Osteoblast (primary cell): ENCODE data around the gene SHB. TPM values are rescaled to one million over a fixed set of nuclear protein-coding genes. Genes with fewer than 3 reads are reported as not detected.

Experiments
- DNase-seq: peaks from one replicate; pipeline ENCODE4 v3.0.0; 2011; ENCODE audit warnings: low spot score, mixed read lengths; ENCODE audit not compliant: insufficient read length; ENCODE audit errors: missing footprints
- H2AFZ ChIP-seq: 2 replicates; pipeline ENCODE4 v1.6.0; 2011; ENCODE audit warnings: mild to moderate bottlenecking, low read length
- H3K27ac ChIP-seq: 2 replicates; pipeline ENCODE4 v1.5.1; 2011; ENCODE audit warnings: mild to moderate bottlenecking, low read depth, low read length, moderate library complexity
- H3K27me3 ChIP-seq: 2 replicates; pipeline ENCODE4 v1.6.0; 2012; ENCODE audit warnings: mild to moderate bottlenecking, control low read depth, inconsistent platforms, low read length, moderate library complexity; ENCODE audit not compliant: insufficient read depth
- H3K36me3 ChIP-seq: 2 replicates; pipeline ENCODE4 v1.5.1; 2011; ENCODE audit warnings: mild to moderate bottlenecking, low read length, control low read depth, moderate library complexity; ENCODE audit not compliant: insufficient read depth
- H3K4me1 ChIP-seq: 2 replicates; pipeline ENCODE4 v1.5.1; 2011; ENCODE audit warnings: mild to moderate bottlenecking, low read length, control low read depth, moderate library complexity; ENCODE audit not compliant: insufficient read depth
- H3K4me2 ChIP-seq: 2 replicates; pipeline ENCODE4 v1.6.0; 2011; ENCODE audit warnings: mild to moderate bottlenecking, low read length; ENCODE audit not compliant: insufficient read depth
- H3K4me3 ChIP-seq: fragments of 200-600 bp; sonication (generic); 3 replicates; pipeline ENCODE4 v1.5.1; 2012; ENCODE audit warnings: mild to moderate bottlenecking, low read length, inconsistent platforms; ENCODE audit not compliant: insufficient read depth
- H3K79me2 ChIP-seq: 2 replicates; pipeline ENCODE4 v1.6.0; 2012; ENCODE audit warnings: mild to moderate bottlenecking, low read length, control low read depth, inconsistent platforms; ENCODE audit not compliant: insufficient read depth
- H3K9me3 ChIP-seq: 2 replicates; pipeline ENCODE4 v1.5.1; 2011; ENCODE audit warnings: low read depth, low read length, control low read depth
- H4K20me1 ChIP-seq: 2 replicates; pipeline ENCODE4 v1.6.0; 2012; ENCODE audit warnings: mild to moderate bottlenecking, low read length, control low read depth; ENCODE audit not compliant: insufficient read depth
- total RNA-seq: library from RNA; depleted of rRNA; stranded (reverse); fragments of >200 nt; gene quantifications from 2 replicates; pipeline ENCODE4 v1.2.3, GENCODE V29; 2012
- TF ChIP-seq, protein P1 (sequence below): IDR thresholded peaks from 2 replicates; pipeline ENCODE4 v1.5.1; 2011; ENCODE audit warnings: mild to moderate bottlenecking, low read depth, low read length, moderate library complexity; ENCODE audit errors: extremely low read depth

SHB gene
- total RNA-seq, 1 donor = 9.4 TPM

GRCh38 chr9:38043931-38044623 lies 24.9 kb downstream of the SHB start:
- TF ChIP-seq, protein P1, sequence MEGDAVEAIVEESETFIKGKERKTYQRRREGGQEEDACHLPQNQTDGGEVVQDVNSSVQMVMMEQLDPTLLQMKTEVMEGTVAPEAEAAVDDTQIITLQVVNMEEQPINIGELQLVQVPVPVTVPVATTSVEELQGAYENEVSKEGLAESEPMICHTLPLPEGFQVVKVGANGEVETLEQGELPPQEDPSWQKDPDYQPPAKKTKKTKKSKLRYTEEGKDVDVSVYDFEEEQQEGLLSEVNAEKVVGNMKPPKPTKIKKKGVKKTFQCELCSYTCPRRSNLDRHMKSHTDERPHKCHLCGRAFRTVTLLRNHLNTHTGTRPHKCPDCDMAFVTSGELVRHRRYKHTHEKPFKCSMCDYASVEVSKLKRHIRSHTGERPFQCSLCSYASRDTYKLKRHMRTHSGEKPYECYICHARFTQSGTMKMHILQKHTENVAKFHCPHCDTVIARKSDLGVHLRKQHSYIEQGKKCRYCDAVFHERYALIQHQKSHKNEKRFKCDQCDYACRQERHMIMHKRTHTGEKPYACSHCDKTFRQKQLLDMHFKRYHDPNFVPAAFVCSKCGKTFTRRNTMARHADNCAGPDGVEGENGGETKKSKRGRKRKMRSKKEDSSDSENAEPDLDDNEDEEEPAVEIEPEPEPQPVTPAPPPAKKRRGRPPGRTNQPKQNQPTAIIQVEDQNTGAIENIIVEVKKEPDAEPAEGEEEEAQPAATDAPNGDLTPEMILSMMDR = no peak
- peaks cover 72% of the 10 kb centered on the region for H3K79me2 ChIP-seq
- H3K9me3 ChIP-seq = no peaks in the 10 kb centered on the region
- peaks cover 15% of the 10 kb centered on the region for H4K20me1 ChIP-seq
- H3K4me1 ChIP-seq = peaks cover 42% of the 10 kb centered on the region
- no peaks in the 10 kb centered on the region for H3K27me3 ChIP-seq
- no peak overlapping the region for H2AFZ ChIP-seq
- no peak overlapping the region for H3K4me3 ChIP-seq
- DNase-seq = no peak
- H3K27ac ChIP-seq = no peak overlapping the region
- H3K4me2 ChIP-seq = no peak overlapping the region
- no peaks in the 10 kb centered on the region for H3K36me3 ChIP-seq

DNA sequence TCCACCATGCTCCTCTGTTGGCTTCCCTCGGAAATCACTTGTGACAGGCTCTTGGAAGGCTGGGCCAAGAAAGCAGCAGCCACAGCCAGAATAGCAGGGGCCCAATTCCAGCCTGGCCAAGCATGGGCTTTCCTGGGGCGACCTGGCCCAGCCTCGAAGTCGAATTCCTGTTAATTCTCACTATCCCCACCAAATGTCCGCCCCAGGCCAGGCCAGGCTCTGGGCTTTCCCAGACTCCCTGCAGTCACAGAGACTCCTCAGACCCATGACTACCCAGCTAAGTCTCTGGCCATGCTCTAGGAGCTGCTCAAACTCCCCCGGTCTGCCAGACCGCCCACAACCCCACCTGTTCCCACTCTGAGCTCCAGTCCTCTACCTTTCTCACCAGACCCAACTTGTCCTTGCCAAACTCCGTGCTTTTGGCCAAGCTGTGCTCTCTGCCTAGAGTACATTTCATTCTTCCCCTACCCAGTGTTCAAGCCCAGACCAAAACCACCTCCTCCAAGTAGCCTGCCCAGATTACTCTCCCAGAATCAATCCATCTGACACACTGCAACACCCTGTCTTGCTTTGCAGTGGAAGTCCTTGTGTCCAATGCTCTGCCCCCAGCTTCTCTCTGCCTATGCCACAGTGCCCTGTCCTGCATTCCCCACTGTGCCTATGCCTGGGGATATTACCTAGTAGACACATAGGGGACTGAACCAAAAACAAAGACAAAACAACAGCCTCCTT lies 26.2 kb downstream of the SHB start:
- Histone ChIP-seq H3K4me1 (peaks cover 40% of the 10 kb centered on the region), H3K79me2 (peaks cover 82% of the 10 kb centered on the region), H2AFZ (no peak overlapping the region), H3K36me3 (no peaks in the 10 kb centered on the region), H4K20me1 (peaks cover 15% of the 10 kb centered on the region), H3K27ac (no peak overlapping the region), H3K4me3 (no peak overlapping the region), H3K4me2 (no peak overlapping the region), H3K9me3 (no peaks in the 10 kb centered on the region), H3K27me3 (no peaks in the 10 kb centered on the region)
- TF ChIP-seq, protein P1 = no peak
- DNase-seq = no peak

GRCh38 chr9:38041564-38042243 lies 27.3 kb downstream of the SHB start:
- Histone ChIP-seq H3K4me3 (no peak overlapping the region), H3K36me3 (no peaks in the 10 kb centered on the region), H3K4me1 (peaks cover 40% of the 10 kb centered on the region), H4K20me1 (peaks cover 9% of the 10 kb centered on the region), H3K9me3 (no peaks in the 10 kb centered on the region), H3K27ac (no peak overlapping the region), H3K27me3 (no peaks in the 10 kb centered on the region), H2AFZ (no peak overlapping the region), H3K79me2 (peaks cover 91% of the 10 kb centered on the region), H3K4me2 (no peak overlapping the region)
- no peak for DNase-seq
- TF ChIP-seq, protein P1 = no peak
